Jurkat, Clone E6-1 (cell line): Measurements from ENCODE around the gene AGPAT3.
A peak's percentile ranks its signal among the peaks of the same experiment; 100 is the strongest.

Source experiments
- DNase-seq: peaks from one replicate; pipeline ENCODE4 v3.0.0-alpha.2; 2011; ENCODE audit warnings: low read depth, low spot score
- H3K4me3 ChIP-seq: 2 replicates; pipeline ENCODE4 v1.5.1; 2011; ENCODE audit warnings: mild to moderate bottlenecking, low read length, control low read depth, moderate library complexity

AGPAT3 gene

DNA sequence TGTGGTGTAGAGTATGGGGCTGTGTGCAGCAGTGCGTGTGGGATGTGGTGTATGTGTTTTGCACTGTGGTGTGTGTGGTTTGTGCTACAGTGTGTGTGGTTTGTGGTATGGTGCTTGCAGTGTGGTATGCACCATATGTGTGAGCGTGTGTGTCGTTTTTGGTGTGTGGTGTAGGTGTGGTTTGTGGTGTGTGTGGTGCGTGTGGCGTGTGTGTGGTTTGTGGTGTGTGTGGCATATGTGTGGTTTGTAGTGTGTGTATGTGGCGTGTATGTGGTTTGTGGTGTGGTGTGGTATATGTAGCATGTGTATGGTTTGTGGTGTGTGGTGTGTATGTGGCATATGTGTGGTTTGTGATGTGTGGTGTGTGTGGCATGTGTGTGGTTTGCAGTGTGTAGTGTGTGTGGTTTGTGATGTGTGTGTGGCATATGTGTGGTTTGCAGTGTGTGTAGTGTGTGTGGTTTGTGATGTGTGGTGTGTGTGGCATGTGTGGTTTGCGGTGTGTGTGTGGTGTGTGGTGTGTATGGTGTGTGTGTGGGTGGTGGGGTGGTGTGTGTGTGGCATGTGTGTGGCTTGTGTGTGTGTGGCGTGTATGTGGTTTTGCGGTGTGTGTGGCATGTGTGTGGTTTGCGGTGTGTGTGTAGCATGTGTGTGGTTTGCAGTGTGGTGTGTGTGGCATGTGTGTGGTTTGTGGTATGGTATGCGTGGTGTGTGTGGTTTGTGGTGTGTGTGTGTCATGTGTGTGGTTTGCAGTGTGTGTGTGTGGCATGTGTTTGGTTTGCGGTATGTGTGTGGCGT, 93.5 kb downstream of the AGPAT3 start:
- no peak overlapping the region for H3K4me3 ChIP-seq
- DNase-seq = peak; percentile 11

GRCh38 chr21:43959231-43960116, 94.5 kb downstream of the AGPAT3 start:
- H3K4me3 ChIP-seq = no peak overlapping the region
- peak; percentile 15 for DNase-seq

GRCh38 chr21:43961382-43961909, 96.4 kb downstream of the AGPAT3 start:
- peak; percentile 89 for DNase-seq
- no peak overlapping the region for H3K4me3 ChIP-seq

DNA sequence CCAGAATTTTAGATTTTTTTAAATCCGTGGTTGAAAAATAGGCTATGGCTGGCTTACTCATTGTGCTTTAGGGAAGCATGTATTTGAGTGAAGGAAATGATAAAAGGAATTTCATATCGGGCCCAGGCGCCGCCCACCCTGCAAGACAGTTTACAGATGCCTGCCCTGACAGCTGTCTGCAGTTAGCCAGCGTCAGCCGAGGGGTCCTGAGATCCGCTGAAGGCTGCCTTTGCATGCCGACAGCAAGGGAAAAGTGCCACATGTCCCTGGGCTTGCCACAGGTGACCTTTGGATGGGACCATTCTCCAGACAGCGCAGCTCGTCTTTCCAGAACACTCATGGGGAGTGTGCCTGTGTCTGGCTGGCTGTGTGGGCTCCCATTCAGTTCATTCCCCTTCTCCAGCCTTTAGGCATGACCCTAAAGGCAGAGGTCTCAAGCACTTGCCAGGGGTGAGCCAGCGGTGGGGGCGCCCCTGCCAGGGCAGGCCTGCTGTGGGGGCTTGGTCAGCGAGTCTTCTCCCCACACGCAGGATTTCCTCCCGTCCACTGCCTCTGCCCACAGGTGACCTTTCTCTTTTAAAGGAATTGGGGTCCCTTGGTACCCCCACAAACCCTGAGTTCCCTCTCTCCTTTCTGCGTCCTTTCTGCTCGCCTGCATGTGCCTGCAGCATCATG, 101.0 kb downstream of the AGPAT3 start:
- DNase-seq = no peak
- no peak overlapping the region for H3K4me3 ChIP-seq

- no peak overlapping the region for H3K4me3 ChIP-seq
- DNase-seq = no peak
These were observed 102.0 kb downstream of the AGPAT3 start for GRCh38 chr21:43966946-43967512.

DNA sequence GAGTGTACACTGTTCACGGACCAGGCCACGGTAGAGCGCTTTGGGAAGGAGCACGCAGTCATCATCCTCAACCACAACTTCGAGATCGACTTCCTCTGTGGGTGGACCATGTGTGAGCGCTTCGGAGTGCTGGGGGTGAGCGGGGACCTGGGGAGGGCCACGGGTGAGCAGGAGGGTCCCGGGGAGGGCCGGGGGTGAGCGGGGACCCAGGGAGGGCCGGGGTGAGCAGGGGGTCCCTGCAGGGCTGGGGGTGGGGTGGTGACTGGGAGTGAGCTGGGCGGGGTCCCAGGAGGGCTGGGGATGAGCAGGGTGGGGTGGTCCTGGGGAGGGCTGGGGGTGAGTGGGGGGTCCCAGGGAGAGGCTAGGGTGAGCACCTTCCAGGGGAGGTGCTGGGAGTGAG, 103.0 kb downstream of the AGPAT3 start:
- DNase-seq = no peak
- no peak overlapping the region for H3K4me3 ChIP-seq

GRCh38 chr21:43968410-43969114, 103.5 kb downstream of the AGPAT3 start:
- DNase-seq = no peak
- no peak overlapping the region for H3K4me3 ChIP-seq

GRCh38 chr21:43969115-43969444, 104.1 kb downstream of the AGPAT3 start:
- H3K4me3 ChIP-seq = no peak overlapping the region
- no peak for DNase-seq

DNA sequence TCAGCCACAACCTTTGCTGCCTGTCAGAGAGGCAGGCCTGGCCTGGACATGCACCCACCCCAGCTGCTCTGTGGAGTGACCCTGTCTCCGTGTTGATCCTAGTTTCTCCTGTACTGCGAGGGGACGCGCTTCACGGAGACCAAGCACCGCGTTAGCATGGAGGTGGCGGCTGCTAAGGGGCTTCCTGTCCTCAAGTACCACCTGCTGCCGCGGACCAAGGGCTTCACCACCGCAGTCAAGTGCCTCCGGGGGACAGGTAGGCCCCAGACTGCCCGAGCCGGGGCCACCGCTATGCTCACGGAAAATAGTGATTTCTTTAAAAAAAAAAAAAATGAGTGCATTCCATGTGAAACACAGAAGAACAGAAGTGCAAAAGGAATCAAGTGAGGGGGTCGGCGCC, 105.5 kb downstream of the AGPAT3 start:
- DNase-seq = no peak
- no peak overlapping the region for H3K4me3 ChIP-seq

GRCh38 chr21:43971201-43971991, 106.4 kb downstream of the AGPAT3 start:
- no peak for DNase-seq
- no peak overlapping the region for H3K4me3 ChIP-seq

DNA sequence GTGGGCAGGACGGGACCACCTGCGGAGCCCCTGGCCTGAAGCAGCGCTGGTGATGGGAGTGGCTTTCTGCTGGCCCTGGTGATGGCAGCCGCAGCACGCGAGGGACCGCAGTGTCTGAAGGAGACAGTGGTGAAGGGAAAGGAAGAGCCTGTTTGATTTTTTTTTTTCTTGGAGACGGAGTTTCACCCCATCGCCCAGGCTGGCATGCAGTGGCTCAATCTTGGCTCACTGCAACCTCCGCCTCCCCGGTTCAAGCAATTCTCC, 106.9 kb downstream of the AGPAT3 start:
- DNase-seq = no peak
- H3K4me3 ChIP-seq = no peak overlapping the region

- DNase-seq = no peak
- no peak overlapping the region for H3K4me3 ChIP-seq
These were observed 108.0 kb downstream of the AGPAT3 start for GRCh38 chr21:43972850-43973633.

DNA sequence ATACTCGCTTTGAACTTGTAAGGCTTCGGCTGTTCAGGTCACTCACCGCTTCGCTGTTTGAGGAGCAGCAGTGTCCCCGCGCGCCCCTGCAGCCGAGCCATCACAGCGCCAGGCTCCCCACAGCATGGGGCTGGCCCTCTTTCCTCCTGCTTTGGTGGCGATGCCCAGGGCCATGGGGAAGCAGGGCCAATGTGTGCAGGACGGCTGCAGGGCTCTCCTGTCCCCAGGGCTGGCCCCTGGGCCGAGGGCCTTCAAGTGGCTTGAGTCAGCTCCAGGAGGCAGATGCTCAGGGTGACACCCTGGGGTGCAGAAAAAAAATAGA, 108.6 kb downstream of the AGPAT3 start:
- H3K4me3 ChIP-seq = no peak overlapping the region
- DNase-seq = no peak

GRCh38 chr21:43974791-43975468, 109.9 kb downstream of the AGPAT3 start:
- no peak overlapping the region for H3K4me3 ChIP-seq
- DNase-seq = no peak

DNA sequence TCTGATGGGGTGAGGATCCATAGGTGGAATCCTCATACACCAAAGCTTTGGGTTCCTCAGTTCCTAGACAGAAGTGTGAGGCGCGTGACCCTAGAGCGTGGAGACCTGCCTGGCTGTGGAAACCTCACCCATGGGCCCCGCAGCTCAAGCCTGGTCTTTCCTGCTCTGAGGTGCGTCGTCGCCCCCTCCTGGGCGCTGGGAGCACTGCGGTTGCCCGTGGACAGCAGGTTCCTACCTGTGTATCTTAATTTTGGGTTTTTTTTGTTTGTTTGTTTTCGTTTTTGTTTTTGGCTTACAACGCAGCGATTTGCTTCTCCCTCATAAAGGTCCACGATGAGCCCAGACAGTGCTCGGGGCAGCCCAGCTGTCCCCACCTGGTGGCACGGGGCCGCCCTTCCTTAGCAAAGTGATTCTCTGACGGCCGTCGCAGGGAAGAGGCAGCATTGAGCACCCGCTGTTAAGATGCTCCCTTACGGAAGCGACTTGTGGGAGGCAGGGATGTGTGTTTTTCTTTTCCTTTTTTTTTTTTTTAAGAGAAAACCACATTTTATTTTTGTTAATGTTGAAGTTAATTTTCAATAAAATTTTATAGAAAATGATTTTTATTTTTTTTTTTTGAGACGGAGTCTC, 110.6 kb downstream of the AGPAT3 start:
- DNase-seq = peak; percentile 47
- no peak overlapping the region for H3K4me3 ChIP-seq

- DNase-seq = no peak
- H3K4me3 ChIP-seq = no peak overlapping the region
These were observed 111.6 kb downstream of the AGPAT3 start for GRCh38 chr21:43976661-43977060.

DNA sequence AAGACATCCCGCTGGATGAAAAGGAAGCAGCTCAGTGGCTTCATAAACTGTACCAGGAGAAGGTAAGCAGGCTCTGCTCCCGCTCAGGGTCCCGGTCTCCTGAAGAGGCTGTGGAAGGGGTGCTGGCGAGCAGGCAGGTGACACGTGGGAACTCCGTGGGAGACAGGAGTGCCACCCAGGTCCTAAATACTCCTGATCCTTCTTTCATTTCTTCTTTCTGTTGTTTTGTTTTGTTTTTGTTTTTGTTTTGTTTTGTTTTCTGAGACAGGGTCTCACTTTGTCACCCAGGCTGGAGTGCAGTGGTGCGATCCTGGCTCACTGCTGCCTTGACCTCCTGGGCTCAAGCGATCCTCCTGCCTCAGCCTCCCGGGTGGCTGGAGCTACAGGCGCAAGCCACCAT, 113.0 kb downstream of the AGPAT3 start:
- DNase-seq = no peak
- H3K4me3 ChIP-seq = no peak overlapping the region
